Rectal smooth muscle tissue (tissue), 1 donor: Measurements from ENCODE around the gene TLE7.

Experiments used
- H3K27ac ChIP-seq: one replicate; pipeline ENCODE4 v1.7.0; 2013; ENCODE audit warnings: low read depth, low read length, inconsistent platforms
- H3K27me3 ChIP-seq: one replicate; pipeline ENCODE4 v1.7.0; 2013; ENCODE audit warnings: low read length; ENCODE audit not compliant: control insufficient read depth, insufficient read depth
- H3K36me3 ChIP-seq: one replicate; pipeline ENCODE4 v1.7.0; 2013; ENCODE audit warnings: low read length; ENCODE audit not compliant: control insufficient read depth, insufficient read depth
- H3K4me1 ChIP-seq: one replicate; pipeline ENCODE4 v1.7.0; 2013; ENCODE audit warnings: low read length; ENCODE audit not compliant: control insufficient read depth, insufficient read depth
- H3K4me3 ChIP-seq: one replicate; pipeline ENCODE4 v1.7.0; 2013; ENCODE audit warnings: low read length
- H3K9ac ChIP-seq: one replicate; pipeline ENCODE4 v1.7.0; 2013; ENCODE audit warnings: low read length

TLE7 gene

DNA sequence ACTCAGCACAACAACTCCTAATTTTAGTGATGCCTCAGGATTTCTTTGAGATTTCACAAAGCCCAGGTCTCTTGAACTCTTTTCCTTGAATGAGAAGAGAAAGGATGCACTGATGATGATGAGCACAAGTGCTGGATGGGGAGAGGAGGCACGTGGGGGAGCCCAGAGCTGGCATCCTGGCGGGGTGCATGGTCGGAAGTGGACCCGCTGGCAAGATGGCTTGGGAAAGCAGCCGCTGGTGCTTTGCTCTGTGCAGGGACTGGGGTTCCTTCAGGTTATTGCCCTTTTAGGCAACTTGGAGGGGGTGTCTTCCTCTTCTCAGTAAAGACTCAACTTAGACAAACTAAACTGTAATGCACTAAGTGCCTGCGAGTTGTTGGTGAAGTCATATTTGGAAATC lies 61.0 kb downstream of the TLE7 start:
- no peak overlapping the region for H3K27ac ChIP-seq
- H3K27me3 ChIP-seq: no peaks in the 10 kb centered on the region
- H3K4me3 ChIP-seq: no peak overlapping the region
- no peaks in the 10 kb centered on the region for H3K36me3 ChIP-seq
- no peak overlapping the region for H3K9ac ChIP-seq
- H3K4me1 ChIP-seq: no peaks in the 10 kb centered on the region
